ENCODE data around the gene DESI2. TPM values are rescaled to one million over a fixed set of nuclear protein-coding genes. Genes with fewer than 3 reads are reported as not detected.

DESI2 gene
- total and polyA plus RNA-seq, 4 donors: 5.7 to 14.6 (median 11.7) TPM

GRCh38 chr1:244704107-244704506 lies 51.2 kb downstream of the DESI2 start:
- H3K9me3 ChIP-seq (ENCODE audit: control insufficient read depth in 4 of 4, low read length in 3 of 4): no peaks in the 10 kb centered on the region
- H3K4me1 ChIP-seq (ENCODE audit: control insufficient read depth in 4 of 4, insufficient read depth in 4 of 4, low read length in 3 of 4): no peaks in the 10 kb centered on the region
- no peak overlapping the region for H3K4me3 ChIP-seq (ENCODE audit: low read depth in 1 of 3, low read length in 3 of 3)
- H3K36me3 ChIP-seq (ENCODE audit: control insufficient read depth in 4 of 4, insufficient read depth in 3 of 4, low read depth in 1 of 4, low read length in 3 of 4): peaks cover 5 to 20% (median 9%) of the 10 kb centered on the region in 4 donors
- TF ChIP-seq RAD21 (IDR thresholded peaks at IDR 0.05) (no peak), FOXA2 (IDR thresholded peaks at IDR 0.05) (no peak), EGR1 (IDR thresholded peaks at IDR 0.05; ENCODE audit: low read depth in 2 of 2) (no peak), HNF4A (conservative IDR thresholded peaks at IDR 0.05) (no peak), HNF4G (IDR thresholded peaks at IDR 0.05) (no peak), MAX (IDR thresholded peaks at IDR 0.05) (no peak), JUND (IDR thresholded peaks at IDR 0.05) (no peak), RXRA (IDR thresholded peaks at IDR 0.05) (no peak), NR2F2 (IDR thresholded peaks at IDR 0.05) (no peak), TAF1 (conservative IDR thresholded peaks at IDR 0.05) (no peak), ZBTB33 (IDR thresholded peaks at IDR 0.05) (no peak), CTCF (IDR thresholded peaks at IDR 0.05; ENCODE audit: low read depth, low read length, missing input control) (no peak), REST (IDR thresholded peaks at IDR 0.05) (no peak), ATF3 (IDR thresholded peaks at IDR 0.05) (no peak)
- H3K27me3 ChIP-seq (ENCODE audit: control insufficient read depth in 4 of 4, insufficient read depth in 4 of 4, low read length in 3 of 4): no peaks in the 10 kb centered on the region
- 96% methylated on average over 3 of the region's 3 CpGs for WGBS
- H3K9ac ChIP-seq (ENCODE audit: low read depth in 1 of 2, low read length in 2 of 2): no peak overlapping the region
- H3K27ac ChIP-seq (ENCODE audit: low read depth in 1 of 2, low read length in 2 of 2): no peak overlapping the region
- no peak for DNase-seq (ENCODE audit: low spot score)

All from liver (tissue), 9 donors.